HG03196 (cell line): Measurements from ENCODE around the gene SNU13.
"Not testable (repeated sequence)": the region's sequence is repeated elsewhere in the genome, so short reads cannot be mapped to it uniquely, and the experiment has no call there.

Experiments
- ATAC-seq: cut with Tn5 transposase; IDR thresholded peaks from one replicate; pipeline ENCODE4 v1.9.1; 2021; ENCODE audit not compliant: unreplicated experiment

SNU13 gene

DNA sequence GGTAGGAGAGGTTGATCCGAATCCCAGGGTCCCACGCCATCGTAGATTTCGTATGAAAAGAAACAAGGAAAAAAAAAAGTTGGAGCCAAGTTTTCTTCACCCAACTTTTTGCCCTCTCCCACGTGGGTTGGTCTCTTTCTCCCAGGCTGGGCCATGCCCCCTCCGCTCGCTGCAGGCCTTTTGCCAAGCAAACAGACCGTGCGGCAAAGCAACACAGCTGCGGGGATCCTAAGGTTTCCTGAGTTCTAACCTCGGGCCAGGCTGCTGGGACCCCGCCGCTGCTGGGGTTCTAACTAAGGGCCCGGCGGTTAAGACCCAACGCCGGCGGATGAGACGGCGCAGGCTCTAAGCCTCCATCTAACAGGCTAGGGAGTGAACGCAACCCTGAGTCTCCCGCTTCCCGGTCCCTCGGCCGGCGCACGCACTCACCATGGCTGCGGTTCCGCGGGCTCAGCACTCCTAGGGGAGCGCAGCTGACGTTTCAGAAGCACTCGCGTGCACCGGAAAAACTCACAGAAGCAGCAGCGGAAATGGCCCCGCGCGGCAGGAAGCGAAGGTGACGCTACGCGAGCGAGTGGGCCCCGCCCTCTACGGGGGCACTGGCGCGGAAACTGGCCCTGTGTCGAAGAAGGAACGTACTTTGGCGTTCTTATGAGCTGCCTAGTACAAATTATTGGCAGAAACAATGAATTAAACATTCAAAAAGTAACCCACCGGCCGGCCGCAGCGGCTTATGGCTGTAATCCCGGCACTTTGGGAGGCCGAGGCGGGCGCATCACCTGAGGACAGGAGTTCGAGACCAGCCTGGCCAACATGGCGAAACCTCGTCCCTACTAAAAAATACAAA, at the start of gene SNU13:
Gene SNU13 (minus strand): TSS at position 503 of the 847 bp plus-strand sequence. CDS start 71 bp downstream, at position 432.
- ATAC-seq: peak; percentile 84

DNA sequence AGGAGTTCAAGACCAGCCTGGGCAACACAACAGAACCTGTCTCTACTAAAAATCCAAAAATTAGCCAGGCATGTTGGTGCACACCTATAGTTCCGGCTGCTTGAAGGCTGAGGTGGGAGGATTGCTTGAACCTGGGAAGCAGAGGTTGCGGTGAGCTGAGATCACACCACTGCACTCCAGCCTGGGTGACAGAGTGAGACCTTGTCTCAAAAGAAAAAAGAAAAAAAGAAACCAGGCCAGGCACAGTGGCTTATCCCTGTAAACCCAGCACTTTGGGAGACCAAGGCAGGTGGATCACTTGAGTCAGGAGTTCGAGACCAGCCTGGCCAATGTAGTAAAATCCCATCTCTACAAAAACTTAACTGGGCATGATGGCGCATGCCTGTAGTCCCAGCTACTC, 44.6 kb upstream of the SNU13 start:
- ATAC-seq: not testable (repeated sequence)

DNA sequence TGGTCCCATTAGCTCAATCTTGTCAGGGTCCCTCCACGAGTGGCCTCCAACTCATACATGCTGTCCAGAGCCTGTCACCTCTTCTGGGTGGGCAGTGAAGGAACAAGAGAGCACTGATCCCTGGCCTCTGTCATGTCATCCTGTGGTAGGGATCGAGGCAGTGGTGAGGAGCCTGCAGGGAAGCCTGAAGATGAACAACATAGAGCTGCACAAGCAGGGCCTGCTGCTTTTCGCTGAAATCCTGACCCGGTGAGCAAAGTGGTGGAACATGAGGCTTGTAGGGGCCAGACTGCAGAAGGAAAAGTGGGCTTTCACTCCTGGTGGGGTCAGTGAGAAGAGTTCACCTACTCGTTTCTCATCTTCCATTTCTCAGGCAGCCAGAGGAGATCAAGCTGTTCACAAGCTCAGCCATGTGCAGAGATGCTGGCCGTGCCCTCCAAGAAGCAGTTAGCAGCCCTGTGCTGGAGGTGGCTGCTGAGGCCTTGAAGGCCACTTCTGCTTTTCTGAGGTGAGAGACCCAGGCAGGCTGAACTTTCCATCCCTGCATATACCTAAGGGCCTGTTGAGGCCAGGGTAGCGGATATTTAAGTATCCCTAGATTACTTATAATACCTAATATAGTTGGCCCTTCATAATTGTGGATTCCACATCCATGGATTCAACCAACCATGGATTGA, 43.6 kb upstream of the SNU13 start:
- ATAC-seq: no peak

DNA sequence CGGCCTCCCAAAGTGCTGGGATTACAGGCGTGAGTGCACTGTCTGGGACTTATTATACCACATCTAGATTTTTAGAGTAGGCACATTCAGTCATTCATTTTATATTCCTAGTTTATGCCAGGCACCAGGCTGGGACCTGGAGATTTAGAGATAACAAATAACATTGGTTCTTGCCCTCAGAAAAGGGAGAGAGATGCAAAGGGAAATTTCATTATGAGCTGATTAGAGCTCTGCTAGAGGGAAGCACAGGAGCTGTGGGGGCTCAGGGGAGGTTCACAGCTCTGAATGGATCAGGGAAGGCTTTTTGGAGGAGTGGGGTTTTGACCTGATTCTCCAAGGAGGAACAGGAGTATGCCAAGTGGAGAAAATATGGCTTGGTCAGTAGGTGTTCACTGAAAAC, 42.9 kb upstream of the SNU13 start:
- no peak for ATAC-seq

GRCh38 chr22:41725510-41726110, 36.9 kb upstream of the SNU13 start:
- ATAC-seq: no peak

- ATAC-seq: no peak
These were observed 33.8 kb upstream of the SNU13 start for GRCh38 chr22:41722496-41722895.

- ATAC-seq: no peak
These were observed 24.3 kb upstream of the SNU13 start for GRCh38 chr22:41713004-41713403.

DNA sequence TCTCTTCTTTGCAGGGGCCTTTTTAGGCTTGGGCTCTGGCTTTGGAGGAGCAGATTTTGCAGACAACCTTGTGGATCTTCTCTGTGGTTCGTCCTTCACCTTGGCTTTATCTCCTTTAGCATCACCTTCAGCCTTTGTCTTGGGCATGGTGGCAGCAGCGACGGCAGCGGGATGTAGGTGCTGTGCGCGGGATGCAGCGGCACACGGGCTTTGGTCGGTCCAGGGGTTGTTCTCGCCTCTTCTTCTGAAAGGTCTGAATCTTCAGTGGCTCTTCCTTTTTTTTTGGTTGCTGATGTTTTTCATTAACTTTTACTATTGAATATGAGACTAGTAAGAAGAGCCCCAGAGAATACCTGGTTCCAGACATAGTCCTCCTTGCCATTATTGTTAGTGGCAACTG, 20.7 kb upstream of the SNU13 start:
- ATAC-seq: no peak

- ATAC-seq: no peak
These were observed 14.1 kb upstream of the SNU13 start for GRCh38 chr22:41702763-41703162.

DNA sequence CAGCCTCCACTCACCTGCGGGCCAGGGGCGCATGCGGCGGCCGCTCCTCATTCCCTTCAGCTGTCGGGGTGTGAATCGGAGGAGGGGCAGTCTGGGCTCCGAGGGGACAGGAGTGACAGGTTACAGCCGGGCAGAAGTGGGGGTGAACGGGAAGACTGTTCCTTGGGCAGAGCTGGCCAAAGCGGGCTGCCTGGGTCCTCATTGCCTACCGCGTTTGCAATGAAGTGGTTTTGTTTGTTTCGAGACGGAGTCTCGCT, 11.4 kb upstream of the SNU13 start:
- ATAC-seq: no peak

GRCh38 chr22:41699264-41700107, 10.8 kb upstream of the SNU13 start, which contains the start of gene MEI1:
Gene MEI1, plus strand, starts transcription at chr22:41699503. Its CDS starts 36 bp downstream, at chr22:41699539.
- no peak for ATAC-seq

GRCh38 chr22:41697126-41697775, 8.6 kb upstream of the SNU13 start:
- ATAC-seq: no peak

DNA sequence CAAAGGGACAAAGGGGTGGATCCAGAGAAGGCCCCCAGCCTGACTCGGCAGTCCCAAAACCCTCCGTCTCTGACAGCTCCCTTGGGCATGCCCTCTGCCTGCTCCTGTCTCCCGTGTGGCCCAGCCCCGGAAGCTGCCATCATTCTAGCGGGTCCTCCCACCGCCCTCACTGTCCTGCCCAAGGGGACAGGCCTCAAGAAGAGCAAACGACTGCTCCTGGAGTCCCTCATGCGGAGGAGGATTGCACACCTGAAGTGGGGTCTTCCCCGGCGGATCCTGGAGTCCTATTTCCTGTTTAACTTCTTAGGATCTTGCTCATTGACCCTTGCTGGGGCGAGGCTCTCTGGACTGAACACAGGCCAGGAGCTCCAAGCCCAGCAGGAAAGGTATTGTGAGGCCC, 8.0 kb upstream of the SNU13 start:
- ATAC-seq: no peak

DNA sequence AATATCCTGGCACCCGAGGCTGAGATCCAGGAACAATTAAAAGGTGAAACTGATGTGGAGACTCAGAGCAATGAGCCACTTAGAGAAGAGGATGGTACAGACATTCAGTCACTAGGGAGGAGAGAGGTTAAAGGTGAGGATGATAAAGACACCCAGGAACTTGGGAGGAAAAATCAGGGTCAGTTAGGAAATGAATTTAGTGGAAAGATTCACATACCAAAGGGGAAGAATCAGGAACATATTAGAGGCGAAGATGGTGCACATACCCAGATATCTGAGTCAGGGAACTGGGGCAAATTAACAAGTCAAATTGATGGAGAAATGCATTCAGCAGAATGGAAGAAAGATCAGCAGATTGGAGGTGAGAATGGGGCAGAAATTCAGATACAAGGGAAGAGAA, 6.5 kb upstream of the SNU13 start:
- no peak for ATAC-seq

- no peak for ATAC-seq
These were observed 1.8 kb upstream of the SNU13 start for GRCh38 chr22:41690476-41690875.

DNA sequence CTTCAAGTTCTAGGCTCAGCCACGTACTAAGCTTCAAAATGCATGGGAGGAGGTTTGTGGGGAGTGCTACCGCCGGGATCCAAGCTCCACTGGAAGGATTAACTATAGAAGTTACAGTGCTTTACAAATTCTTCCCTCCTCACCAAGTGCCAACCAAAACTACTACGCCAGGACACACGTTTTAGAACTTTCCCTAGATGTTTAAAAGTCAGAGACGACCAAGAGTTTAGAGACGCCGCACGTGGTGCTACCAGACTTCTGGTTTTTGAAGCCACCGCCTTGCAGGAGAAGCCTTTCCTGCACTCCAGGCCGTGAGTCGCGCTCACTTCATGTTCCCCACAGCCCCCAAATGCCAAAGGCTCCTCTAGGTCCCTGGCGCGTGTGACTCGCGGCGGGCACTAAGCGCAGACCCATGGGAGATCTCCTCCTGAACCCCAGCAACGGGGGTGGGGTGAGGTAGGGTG, 734 bp downstream of the SNU13 start:
- no peak for ATAC-seq

GRCh38 chr22:41686890-41687289, 1.8 kb downstream of the SNU13 start:
- not testable (repeated sequence) for ATAC-seq

- ATAC-seq: no peak
These were observed 4.5 kb downstream of the SNU13 start for GRCh38 chr22:41684194-41684593.

GRCh38 chr22:41683616-41684015, 5.1 kb downstream of the SNU13 start:
- ATAC-seq: no peak

GRCh38 chr22:41683052-41683451, 5.6 kb downstream of the SNU13 start:
- ATAC-seq: no peak
